ENCODE results near the gene TNIP1. TPM values are rescaled to one million over a fixed set of nuclear protein-coding genes. Genes with fewer than 3 reads are reported as not detected.

Gene TNIP1
- polyA plus RNA-seq, 1 experiment = 42.6 TPM

GRCh38 chr5:151017897-151018296 is 62.9 kb downstream of the TNIP1 start:
- DNase-seq (ENCODE audit: low read depth, low spot score) = no peak
- Histone ChIP-seq H3K9me3 (ENCODE audit: control insufficient read depth, insufficient read depth, low read length) (peaks cover 6% of the 10 kb centered on the region; the same call in 1 of the 2 replicates), H3K4me3 (ENCODE audit: low read depth, low read length) (no peak overlapping the region), H3K27me3 (ENCODE audit: control insufficient read depth, insufficient read depth, low read length) (peaks cover 12% of the 10 kb centered on the region), H3K27ac (ENCODE audit: low read depth, low read length) (no peak overlapping the region)
- ChIA-PET POLR2A (no interaction called here), CTCF (no interaction called here)
- no peak for TF ChIP-seq CTCF (IDR thresholded peaks at IDR 0.05; ENCODE audit: low read depth, low read length)

GRCh38 chr5:151016700-151017099 is 64.1 kb downstream of the TNIP1 start:
- POLR2A ChIA-PET = no interaction called here
- H3K4me3 ChIP-seq (ENCODE audit: low read depth, low read length) = no peak overlapping the region
- no peak for TF ChIP-seq CTCF (IDR thresholded peaks at IDR 0.05; ENCODE audit: low read depth, low read length)
- H3K27me3 ChIP-seq (ENCODE audit: control insufficient read depth, insufficient read depth, low read length) = peaks cover 12% of the 10 kb centered on the region
- DNase-seq (ENCODE audit: low read depth, low spot score) = no peak
- H3K27ac ChIP-seq (ENCODE audit: low read depth, low read length) = no peak overlapping the region
- CTCF ChIA-PET = interaction anchor here (1.0 to 1.5 kb wide), 3 partner anchors 11 to 31 kb away, joined by 3 to 11 read pairs (median 4); no protein-coding TSS in a partner anchor
- H3K9me3 ChIP-seq (ENCODE audit: control insufficient read depth, insufficient read depth, low read length) = peaks cover 6% of the 10 kb centered on the region; the same call in 1 of the 2 replicates

GRCh38 chr5:151015974-151016587 is 64.8 kb downstream of the TNIP1 start:
- peaks cover 12% of the 10 kb centered on the region for H3K27me3 ChIP-seq (ENCODE audit: control insufficient read depth, insufficient read depth, low read length)
- no peak for TF ChIP-seq CTCF (IDR thresholded peaks at IDR 0.05; ENCODE audit: low read depth, low read length)
- ChIA-PET POLR2A (no interaction called here), CTCF (interaction anchor here (1.0 to 2.2 kb wide), 3 partner anchors 14 to 100 kb away, joined by 3 to 11 read pairs (median 4); no protein-coding TSS in a partner anchor)
- H3K9me3 ChIP-seq (ENCODE audit: control insufficient read depth, insufficient read depth, low read length) = peaks cover 6% of the 10 kb centered on the region; the same call in 1 of the 2 replicates
- no peak for DNase-seq (ENCODE audit: low read depth, low spot score)
- no peak overlapping the region for H3K4me3 ChIP-seq (ENCODE audit: low read depth, low read length)
- no peak overlapping the region for H3K27ac ChIP-seq (ENCODE audit: low read depth, low read length)

GRCh38 chr5:151014680-151015343 is 66.0 kb downstream of the TNIP1 start:
- Histone ChIP-seq H3K27ac (ENCODE audit: low read depth, low read length) (no peak overlapping the region), H3K4me3 (ENCODE audit: low read depth, low read length) (no peak overlapping the region), H3K27me3 (ENCODE audit: control insufficient read depth, insufficient read depth, low read length) (peaks cover 5% of the 10 kb centered on the region), H3K9me3 (ENCODE audit: control insufficient read depth, insufficient read depth, low read length) (no peaks in the 10 kb centered on the region)
- no peak for DNase-seq (ENCODE audit: low read depth, low spot score)
- CTCF ChIA-PET = interaction anchor here (1.0 to 2.2 kb wide), 3 partner anchors 12 to 101 kb away, joined by 3 to 11 read pairs (median 8); no protein-coding TSS in a partner anchor
- TF ChIP-seq CTCF (IDR thresholded peaks at IDR 0.05; ENCODE audit: low read depth, low read length) = no peak
- POLR2A ChIA-PET = no interaction called here

- DNase-seq (ENCODE audit: low read depth, low spot score) = no peak
- TF ChIP-seq CTCF (IDR thresholded peaks at IDR 0.05; ENCODE audit: low read depth, low read length) = no peak
- POLR2A ChIA-PET = interaction anchor here (0.7 kb wide), 1 partner anchor 78 kb away, joined by 4 read pairs; no protein-coding TSS in a partner anchor
- Histone ChIP-seq H3K27me3 (ENCODE audit: control insufficient read depth, insufficient read depth, low read length) (peaks cover 7% of the 10 kb centered on the region), H3K9me3 (ENCODE audit: control insufficient read depth, insufficient read depth, low read length) (no peaks in the 10 kb centered on the region), H3K4me3 (ENCODE audit: low read depth, low read length) (no peak overlapping the region), H3K27ac (ENCODE audit: low read depth, low read length) (no peak overlapping the region)
- CTCF ChIA-PET = interaction anchor here (1.0 to 2.9 kb wide), 4 partner anchors 35 to 103 kb away, joined by 3 to 12 read pairs (median 5); no protein-coding TSS in a partner anchor
Measured at GRCh38 chr5:151012862-151013261, 68.0 kb downstream of the TNIP1 start.

Data from AG04450 (cell line).